ENCODE data around the gene MIF4GD.
"Not testable (repeated sequence)": the region's sequence is repeated elsewhere in the genome, so short reads cannot be mapped to it uniquely, and the experiment has no call there.

Gene MIF4GD

GRCh38 chr17:75287221-75287620 lies 16.2 kb upstream of the MIF4GD start:
- no peak for TF ChIP-seq CTCF (conservative IDR thresholded peaks at IDR 0.05; ENCODE audit: low read depth, low read length)
- no peak overlapping the region for H3K4me3 ChIP-seq (ENCODE audit: low read length)
- DNase-seq (ENCODE audit: low read depth): no peak

GRCh38 chr17:75285123-75285522 lies 14.1 kb upstream of the MIF4GD start:
- no peak overlapping the region for H3K4me3 ChIP-seq (ENCODE audit: low read length)
- no peak for DNase-seq (ENCODE audit: low read depth)
- no peak for TF ChIP-seq CTCF (conservative IDR thresholded peaks at IDR 0.05; ENCODE audit: low read depth, low read length)

- DNase-seq (ENCODE audit: low read depth); H3K4me3 ChIP-seq (ENCODE audit: low read length): not testable (repeated sequence)
Measured at GRCh38 chr17:75280189-75280588, 9.2 kb upstream of the MIF4GD start.

- no peak for TF ChIP-seq CTCF (conservative IDR thresholded peaks at IDR 0.05; ENCODE audit: low read depth, low read length)
- no peak for DNase-seq (ENCODE audit: low read depth)
- H3K4me3 ChIP-seq (ENCODE audit: low read length): no peak overlapping the region
Measured at GRCh38 chr17:75277664-75278071, 6.6 kb upstream of the MIF4GD start.

- no peak for TF ChIP-seq CTCF (conservative IDR thresholded peaks at IDR 0.05; ENCODE audit: low read depth, low read length)
- H3K4me3 ChIP-seq (ENCODE audit: low read length): no peak overlapping the region
- no peak for DNase-seq (ENCODE audit: low read depth)
Measured at GRCh38 chr17:75273977-75274708, 3.1 kb upstream of the MIF4GD start.

- no peak overlapping the region for H3K4me3 ChIP-seq (ENCODE audit: low read length)
- no peak for TF ChIP-seq CTCF (conservative IDR thresholded peaks at IDR 0.05; ENCODE audit: low read depth, low read length)
- no peak for DNase-seq (ENCODE audit: low read depth)
Measured at GRCh38 chr17:75272848-75273184, 1.8 kb upstream of the MIF4GD start.

GRCh38 chr17:75271955-75272847 lies 1.2 kb upstream of the MIF4GD start:
- DNase-seq (ENCODE audit: low read depth): no peak
- TF ChIP-seq CTCF (conservative IDR thresholded peaks at IDR 0.05; ENCODE audit: low read depth, low read length): no peak
- peak overlapping the region; percentile 71 for H3K4me3 ChIP-seq (ENCODE audit: low read length)
